ENCODE data around the gene ATP1A1.
A peak's percentile ranks its signal among the peaks of the same experiment; 100 is the strongest.

ATP1A1 gene

GRCh38 chr1:116415699-116416533 lies 42.9 kb downstream of the ATP1A1 start:
- DNase-seq = peak; percentile 36

- DNase-seq = no peak
Observed at GRCh38 chr1:116416854-116417513, 43.9 kb downstream of the ATP1A1 start.

GRCh38 chr1:116417678-116418077 lies 44.6 kb downstream of the ATP1A1 start:
- DNase-seq = no peak

DNA sequence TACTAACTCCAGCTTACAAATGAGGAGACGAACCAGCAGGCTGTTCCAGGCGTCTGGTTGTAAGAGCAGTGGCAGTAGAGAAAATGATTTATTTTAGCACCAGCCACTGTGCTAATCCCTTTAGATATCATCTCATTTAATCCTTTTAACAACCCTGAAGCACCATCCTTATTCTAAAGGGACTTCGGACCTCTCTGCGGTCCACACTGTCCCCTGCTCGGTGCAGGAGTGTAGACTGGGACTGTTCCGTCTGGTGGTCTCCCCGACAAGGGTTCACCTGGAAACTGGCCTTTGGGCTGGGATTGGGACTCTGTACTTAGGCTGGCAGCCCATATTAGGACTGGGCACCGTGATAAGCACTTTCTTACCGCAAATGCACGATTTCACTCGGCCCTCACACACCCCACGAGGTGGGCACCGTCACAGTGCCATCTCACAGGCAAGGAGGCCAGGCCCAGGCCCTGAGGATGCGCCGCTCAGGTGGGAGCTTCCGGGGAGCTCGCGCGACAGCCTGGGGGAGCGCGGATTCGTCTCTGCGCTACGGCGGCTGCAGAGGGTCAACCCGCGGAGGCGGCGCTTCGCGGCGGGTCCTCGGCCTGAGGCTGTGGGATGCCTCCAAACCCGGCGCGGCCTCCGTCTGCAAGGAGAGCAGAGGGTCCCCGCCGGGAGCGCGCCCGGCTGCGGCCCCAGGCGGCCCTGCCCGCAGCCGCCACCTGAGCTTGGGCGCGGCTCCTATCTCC lies 45.2 kb downstream of the ATP1A1 start:
- peak; percentile 78 for DNase-seq

DNA sequence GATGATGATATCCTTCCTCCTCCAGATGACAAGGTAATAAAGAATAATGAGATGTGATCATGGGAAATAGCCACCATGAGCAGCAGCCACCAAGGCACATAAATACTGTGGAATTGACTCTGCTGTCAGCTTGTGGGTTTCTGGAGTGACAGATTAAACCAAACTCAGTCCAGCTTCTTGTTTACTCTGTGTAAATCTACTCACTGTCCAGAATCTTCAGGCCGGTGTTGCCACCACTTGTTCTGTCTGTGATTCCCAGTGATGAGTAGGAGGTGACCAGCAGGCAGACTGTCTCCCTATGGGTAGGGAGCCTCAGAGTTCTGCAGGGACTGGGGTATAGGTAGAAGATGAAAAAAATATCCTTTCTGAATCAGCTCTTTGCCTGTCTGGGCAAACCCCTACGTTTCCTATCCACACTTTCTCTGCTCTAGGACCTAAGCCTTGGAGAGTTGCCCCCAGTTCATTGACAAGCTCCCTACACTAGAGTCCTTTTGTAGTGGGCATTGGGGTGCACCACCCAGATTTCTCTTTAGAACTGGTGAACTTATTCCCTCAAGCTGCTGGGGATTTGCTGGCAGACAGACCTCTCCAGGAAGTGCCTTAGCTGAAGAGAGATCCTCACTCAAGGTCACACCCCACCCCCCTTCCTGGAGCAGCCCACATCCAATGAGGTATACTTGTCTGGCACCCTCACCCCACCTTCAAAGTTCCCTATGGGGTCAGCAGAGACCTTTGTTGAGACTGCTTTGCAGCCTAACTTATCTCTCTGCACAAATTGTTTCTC lies 47.6 kb downstream of the ATP1A1 start:
- DNase-seq = no peak

GRCh38 chr1:116424438-116424837 lies 51.4 kb downstream of the ATP1A1 start:
- no peak for DNase-seq

DNA sequence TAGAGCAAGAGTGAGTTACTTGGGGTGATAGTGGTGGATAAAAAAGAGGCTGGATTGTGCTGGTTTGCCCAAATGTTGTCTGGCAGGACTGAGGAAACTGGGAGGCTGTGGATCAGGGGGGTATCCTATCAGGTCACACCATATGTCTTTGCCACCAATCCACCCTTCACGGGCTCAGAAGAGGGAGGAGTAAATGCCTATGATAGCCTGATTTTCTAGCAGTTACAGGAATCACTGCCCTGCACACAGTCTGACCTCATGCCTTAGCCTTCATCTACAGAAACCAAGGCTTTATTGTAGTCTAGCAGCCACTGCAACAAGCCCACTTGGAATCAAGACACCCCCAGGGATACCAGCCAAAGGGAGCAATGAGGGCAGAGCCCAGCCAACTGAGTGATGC lies 51.8 kb downstream of the ATP1A1 start:
- DNase-seq = no peak

GRCh38 chr1:116425987-116426386 lies 52.9 kb downstream of the ATP1A1 start:
- DNase-seq = no peak

- no peak for DNase-seq
Observed at GRCh38 chr1:116426401-116426800, 53.4 kb downstream of the ATP1A1 start.

DNA sequence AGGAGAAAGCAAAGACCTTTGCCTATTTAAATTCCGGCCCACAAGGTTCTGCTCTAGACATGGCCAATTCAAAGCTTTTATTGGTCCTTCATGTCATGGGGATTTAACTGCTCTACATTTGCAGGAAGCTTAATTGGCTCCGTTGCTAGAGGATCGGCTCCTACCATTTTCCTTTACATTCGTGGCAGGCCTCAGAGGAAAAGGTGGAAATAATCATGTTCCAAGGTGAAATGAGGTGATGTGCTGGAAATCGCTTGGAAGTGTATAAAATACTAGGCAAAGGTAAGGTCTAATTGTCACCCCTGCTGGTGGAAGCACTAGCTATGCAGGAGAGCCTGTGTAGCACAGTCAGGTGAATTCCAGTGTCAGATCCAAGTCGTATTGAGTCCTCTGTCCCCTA lies 55.5 kb downstream of the ATP1A1 start:
- no peak for DNase-seq

GRCh38 chr1:116429821-116430374 lies 56.9 kb downstream of the ATP1A1 start:
- DNase-seq = no peak

- DNase-seq = no peak
Observed at GRCh38 chr1:116431870-116432500, 58.9 kb downstream of the ATP1A1 start.

DNA sequence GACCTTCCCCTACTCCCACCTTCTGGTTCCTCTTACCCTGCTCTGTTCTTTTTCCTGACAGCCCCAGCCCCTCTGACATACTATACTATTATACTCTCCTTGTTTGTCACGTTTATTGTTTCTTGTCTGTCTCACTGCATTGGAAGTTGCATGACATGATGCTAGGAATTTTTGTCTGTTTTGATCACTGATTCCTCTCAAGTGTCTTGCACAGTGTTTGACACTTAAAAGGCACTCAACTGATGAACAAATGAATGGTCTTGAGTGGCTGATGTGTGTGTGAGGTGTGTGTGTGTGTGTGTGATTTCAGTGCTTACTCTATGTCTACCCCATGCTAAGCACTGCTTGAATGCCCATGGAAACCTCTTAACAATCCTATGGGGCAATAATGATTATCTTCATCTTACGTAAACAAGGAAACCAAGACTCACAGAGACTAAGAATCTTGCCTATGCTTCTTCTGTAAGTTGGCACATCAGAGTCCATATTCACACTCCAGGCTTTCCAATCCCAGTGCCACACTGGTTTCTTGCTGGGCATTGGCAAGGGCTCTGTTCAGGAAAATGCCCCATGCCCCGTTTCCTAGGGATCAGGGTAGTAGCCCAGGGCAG lies 59.7 kb downstream of the ATP1A1 start:
- no peak for DNase-seq

GRCh38 chr1:116433275-116434257 lies 60.5 kb downstream of the ATP1A1 start:
- DNase-seq = peak; percentile 51

DNA sequence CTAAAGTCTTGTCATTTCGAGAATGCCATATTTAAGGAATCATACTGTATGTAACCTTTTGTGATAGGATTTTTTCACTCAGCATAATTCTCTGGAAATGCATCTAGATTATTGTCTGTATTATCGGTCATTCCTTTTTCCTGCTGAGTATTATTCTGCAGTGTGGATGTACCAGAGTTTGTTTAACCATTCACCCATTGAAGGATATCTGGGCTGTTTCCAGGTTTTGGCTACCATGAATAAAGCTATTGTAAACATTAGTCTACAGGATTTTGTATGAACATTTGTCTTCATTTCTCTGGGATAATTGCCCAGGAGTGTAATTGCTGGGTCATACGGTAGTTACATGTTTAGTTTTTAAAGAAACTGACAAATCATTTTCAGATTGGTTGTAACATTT lies 61.8 kb downstream of the ATP1A1 start:
- no peak for DNase-seq

GRCh38 chr1:116435806-116436610 lies 63.0 kb downstream of the ATP1A1 start:
- DNase-seq = no peak

DNA sequence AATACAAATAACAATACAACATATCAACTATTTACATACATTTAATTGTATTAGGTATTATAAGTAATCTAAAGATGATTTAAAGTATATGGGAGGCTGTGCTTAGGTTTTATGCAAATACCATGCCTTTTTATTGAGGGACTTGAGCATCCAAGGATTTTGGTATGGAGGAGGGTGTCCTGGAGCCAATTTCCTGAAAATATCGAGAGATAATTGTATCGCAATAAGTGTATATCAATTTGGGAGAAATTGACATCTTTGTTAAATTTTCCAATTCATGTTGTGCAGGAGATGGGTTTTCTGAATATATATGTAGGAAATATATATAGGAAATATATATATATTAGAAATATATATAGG lies 63.5 kb downstream of the ATP1A1 start:
- DNase-seq = no peak

GRCh38 chr1:116439701-116440100 lies 66.7 kb downstream of the ATP1A1 start:
- DNase-seq = no peak

GRCh38 chr1:116440731-116441130 lies 67.7 kb downstream of the ATP1A1 start:
- no peak for DNase-seq

DNA sequence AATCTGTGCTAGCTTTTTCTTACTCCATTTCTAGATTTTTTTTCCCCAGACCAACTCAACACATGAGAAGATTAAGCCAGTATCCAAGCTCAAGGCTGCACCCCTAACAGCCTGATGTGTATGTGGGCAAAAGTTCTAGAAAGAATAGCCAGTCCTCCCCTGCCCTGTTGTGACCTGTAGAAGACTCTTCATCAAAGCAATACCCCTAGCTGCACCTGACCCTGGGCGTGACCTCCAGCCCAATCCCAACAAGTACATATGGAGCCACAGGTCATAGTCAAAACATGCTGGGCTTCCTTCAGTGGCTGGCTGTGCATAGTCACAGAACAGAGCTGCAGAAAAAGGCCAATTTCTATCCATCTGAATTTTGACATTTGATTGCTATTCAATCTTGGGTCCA lies 72.5 kb downstream of the ATP1A1 start:
- DNase-seq = no peak

All from NCI-H2107 (cell line).